GM18507 (cell line): ENCODE data around the gene PTMA.
"Not testable (repeated sequence)": the region's sequence is repeated elsewhere in the genome, so short reads cannot be mapped to it uniquely, and the experiment has no call there.

ENCODE experiments used
- DNase-seq: peaks from one replicate; pipeline ENCODE4 v3.0.0; 2011; ENCODE audit warnings: low read depth; ENCODE audit not compliant: insufficient read length; ENCODE audit errors: extremely low spot score
- FAIRE-seq: peaks from 2 replicates; lab custom pipeline; 2011; peaks lifted over from hg19 to GRCh38; lab: Jason Lieb, UNC

The PTMA gene, protein sequence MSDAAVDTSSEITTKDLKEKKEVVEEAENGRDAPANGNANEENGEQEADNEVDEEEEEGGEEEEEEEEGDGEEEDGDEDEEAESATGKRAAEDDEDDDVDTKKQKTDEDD

DNA sequence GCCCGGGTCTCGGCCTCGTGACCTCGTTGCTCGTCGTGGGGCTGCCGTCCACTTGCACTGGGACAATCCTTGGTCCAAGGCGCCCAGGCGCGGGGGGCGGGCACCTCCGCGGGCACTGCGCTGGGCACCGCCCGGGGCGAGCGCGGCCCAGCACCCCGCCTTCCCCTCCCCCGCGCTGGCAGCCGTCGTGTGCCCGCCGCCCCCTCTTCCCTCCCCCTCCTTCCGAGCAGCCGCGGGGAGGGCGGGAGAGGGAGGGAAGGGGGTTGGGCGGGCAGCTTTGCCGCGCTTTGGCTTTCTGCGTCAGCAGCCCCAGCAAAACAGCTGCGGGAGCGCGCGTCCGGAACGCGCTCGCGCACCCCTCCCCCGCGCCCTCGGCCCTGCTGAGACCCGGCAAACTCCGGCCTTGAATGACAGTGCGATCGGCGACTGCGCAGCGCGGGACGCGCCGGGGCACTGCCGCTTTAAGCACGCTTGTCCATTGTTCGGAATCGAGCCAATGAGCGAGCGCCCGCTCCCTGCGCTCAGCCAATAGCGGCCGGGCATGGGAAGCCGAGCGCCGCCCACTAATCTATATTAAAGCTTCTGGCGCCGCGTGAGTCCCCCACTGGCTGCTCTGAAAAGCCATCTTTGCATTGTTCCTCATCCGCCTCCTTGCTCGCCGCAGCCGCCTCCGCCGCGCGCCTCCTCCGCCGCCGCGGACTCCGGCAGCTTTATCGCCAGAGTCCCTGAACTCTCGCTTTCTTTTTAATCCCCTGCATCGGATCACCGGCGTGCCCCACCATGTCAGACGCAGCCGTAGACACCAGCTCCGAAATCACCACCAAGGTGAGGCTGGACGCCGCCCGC, at the start of gene PTMA:
PTMA (plus strand) TSS at position 599 of the 846 bp plus-strand sequence; CDS start at position 781, 182 bp downstream.
- DNase-seq: peak; percentile 78
- peak; percentile 94 for FAIRE-seq

DNA sequence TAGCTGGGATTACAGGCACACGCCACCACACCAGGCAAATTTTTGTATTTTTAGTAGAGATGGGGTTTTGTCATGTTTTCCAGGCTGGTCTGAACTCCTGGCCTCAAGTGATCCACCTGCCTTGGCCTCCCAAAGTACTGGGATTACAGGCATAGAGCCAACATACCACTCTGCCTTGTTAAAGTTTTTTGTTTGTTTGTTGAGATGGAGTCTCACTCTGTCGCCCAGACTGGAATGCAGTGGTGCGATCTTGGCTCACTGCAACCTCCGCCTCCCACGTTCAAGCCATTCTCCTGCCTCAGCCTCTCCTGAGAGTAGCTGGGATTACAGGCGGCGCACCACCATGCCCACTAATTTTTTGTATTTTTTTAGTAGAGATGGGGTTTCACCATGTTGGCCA, 48.3 kb upstream of the PTMA start:
- DNase-seq, FAIRE-seq: not testable (repeated sequence)

DNA sequence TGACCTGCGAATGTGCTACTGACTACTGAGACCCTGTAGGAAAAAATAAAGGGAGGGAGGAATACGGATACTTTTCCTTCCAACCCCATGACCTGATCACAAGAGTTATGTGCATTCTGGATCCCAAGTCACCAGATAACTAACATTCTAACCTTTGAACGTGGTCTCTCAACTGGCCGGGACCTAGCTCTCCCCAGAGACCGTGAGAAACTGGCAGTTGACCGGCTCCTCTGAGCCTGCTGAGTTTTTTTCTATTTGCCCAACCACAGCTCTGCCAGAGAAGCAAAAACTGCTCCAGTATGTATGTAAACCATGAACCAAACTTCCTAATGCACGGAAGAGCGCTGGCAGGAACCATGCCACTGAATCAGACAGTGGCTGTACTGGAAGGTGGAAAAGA, 47.5 kb upstream of the PTMA start:
- FAIRE-seq (no peak), DNase-seq (no peak)

DNA sequence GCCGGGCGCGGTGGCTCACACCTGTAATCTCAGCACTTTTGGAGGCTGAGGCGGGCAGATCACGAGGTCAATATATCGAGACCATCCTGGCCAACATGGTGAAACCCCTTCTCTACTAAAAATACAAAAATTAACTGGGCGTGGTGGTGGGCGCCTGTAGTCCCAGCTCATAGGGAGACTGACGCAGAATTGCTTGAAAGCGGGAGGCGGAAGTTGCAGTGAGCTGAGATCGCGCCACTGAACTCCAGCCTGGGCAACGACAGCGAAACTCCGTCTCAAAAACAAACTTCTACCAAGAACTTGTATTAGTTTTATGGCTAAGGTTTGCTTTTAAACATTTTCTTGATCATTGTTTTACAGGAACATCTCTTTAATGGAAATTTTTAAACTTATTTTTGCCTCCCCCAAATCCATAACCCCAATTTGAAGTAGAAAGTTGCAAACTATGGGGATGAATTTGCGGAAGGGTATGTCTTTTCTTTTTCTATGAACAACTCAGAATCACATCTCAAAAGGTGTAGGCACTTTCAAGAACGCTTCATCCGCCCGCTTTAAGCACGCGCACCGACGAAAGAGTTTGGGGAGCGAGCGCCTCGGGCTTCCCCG, 46.8 kb upstream of the PTMA start:
- DNase-seq (no peak), FAIRE-seq (no peak)

DNA sequence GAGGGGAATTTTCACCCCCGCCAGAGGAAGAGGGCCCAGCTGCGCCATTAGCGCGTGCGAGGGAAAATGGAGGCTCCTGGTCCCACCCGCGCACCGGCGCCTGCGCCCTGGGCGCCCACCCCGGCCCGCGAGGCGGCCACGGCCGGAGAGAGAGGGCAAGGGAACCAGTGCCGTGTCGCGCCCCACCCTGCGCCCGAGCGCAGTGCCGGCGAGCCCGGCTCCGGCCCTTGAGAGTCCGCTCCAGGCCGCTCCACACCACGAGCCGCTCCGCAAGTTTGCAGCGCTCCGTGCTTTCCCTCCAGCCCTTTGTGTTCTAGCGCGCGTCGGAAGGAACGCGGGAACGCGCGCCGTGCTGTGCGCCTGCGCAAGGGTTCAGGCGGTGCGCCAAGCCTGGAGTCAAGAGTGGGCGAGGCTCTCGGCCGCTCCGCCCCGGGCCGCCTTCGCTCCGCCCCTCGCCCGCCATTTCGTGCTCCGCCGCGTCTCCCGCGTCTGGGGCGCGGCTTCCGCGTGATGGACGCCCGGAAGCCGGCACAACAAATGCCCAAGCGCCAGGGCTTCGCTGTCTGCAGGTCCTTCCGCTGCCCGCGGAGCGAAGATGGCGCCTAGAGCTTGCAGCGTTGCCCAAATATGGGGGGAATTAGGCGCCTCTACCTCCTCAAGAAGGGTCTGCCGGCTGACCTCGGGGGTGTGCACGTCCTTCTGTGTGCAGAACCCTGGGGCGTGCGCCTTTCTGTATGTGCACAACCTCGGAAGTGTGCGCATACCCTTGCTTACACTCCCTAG, 46.1 kb upstream of the PTMA start:
- DNase-seq: peak; percentile 90
- FAIRE-seq: peak; percentile 90

DNA sequence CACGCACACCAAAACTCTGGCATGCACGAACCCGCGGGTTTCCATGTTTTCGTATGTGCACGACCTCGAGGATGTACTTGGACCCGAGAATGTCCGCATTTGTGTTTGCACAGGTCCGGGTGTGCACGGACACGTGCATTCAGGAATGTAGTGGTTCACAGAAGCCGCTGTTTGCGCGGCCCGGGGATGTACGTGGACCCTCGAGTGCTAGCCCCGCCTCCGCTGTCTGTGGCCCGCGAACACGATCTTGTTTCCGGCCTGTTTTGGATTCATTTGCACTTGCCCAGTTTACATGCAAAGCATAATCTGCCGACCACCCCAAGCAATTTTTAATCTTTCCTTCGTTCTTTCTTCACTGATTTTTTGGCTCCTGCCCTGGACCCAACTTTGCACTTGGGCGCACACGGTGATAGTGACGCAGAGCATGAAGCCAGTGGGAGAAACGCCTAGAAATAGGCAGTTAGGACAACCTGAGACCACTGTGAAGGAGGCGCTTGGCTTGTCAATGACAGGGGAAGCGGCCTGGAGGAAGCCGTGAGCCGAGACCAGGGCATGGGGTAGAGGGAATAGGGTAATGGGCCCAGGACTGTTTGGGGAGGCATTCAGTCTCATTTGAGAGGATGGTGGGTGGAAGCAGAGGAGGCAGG, 45.4 kb upstream of the PTMA start:
- peak; percentile 15 for FAIRE-seq

DNA sequence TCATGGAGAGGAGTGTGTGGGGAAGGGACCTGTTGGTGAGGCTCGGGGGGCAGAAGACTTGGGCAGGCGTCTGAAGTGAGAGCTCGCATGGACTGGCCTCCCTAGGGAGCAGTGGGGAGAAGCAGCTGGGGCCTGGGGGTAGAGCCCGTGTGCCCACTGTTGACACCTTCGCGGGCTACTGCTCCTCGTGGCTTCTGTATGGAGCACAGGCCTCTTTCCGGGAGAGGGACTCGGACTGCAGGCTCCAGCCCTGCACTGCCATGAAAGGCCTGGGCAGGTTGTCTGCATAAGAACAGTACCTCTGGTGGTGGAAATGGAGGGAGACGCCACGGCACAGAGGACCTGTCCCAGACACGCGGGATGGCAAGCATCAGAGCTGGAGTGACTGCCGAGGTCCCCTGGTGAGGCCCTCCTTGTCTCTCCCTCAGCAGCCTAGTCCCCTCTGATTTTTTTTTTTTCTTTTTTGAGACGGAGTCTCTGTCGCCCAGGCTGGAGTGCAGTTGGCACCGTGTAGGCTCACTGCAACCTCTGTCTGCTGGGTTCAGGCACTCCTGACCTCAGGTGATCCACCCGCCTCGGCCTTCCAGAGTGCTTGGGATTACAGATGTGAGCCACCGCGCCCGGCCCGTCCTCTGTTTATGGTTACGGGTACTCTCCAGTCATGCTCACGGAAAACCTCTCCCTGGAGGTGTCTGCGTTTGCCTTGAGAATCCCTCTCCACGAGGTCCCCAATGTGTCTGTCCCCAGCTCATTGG, 44.7 kb upstream of the PTMA start:
- FAIRE-seq (no peak), DNase-seq (no peak)

More for the DNA sequence above, 45.4 kb upstream of the PTMA start:
- no peak for DNase-seq

DNA sequence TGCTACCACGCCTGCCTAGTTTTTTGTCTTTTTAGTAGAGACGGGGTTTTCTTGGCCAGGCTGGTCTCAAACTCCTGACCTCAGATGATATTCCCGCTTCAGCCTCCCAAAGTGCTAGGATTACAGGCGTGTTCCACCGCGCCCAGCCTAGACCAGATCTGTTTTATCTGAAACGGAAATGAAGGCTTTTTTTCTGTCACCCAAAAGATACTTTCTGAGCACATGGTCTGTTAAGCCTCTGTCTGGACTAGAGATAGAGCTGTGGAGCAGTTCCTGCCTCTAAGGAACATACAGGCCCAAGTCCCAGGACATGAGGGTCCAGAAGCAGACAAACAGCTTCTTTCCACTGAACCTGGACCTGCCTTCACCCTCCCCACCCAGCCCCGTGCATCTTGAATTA, 43.6 kb upstream of the PTMA start:
- DNase-seq (no peak), FAIRE-seq (no peak)

DNA sequence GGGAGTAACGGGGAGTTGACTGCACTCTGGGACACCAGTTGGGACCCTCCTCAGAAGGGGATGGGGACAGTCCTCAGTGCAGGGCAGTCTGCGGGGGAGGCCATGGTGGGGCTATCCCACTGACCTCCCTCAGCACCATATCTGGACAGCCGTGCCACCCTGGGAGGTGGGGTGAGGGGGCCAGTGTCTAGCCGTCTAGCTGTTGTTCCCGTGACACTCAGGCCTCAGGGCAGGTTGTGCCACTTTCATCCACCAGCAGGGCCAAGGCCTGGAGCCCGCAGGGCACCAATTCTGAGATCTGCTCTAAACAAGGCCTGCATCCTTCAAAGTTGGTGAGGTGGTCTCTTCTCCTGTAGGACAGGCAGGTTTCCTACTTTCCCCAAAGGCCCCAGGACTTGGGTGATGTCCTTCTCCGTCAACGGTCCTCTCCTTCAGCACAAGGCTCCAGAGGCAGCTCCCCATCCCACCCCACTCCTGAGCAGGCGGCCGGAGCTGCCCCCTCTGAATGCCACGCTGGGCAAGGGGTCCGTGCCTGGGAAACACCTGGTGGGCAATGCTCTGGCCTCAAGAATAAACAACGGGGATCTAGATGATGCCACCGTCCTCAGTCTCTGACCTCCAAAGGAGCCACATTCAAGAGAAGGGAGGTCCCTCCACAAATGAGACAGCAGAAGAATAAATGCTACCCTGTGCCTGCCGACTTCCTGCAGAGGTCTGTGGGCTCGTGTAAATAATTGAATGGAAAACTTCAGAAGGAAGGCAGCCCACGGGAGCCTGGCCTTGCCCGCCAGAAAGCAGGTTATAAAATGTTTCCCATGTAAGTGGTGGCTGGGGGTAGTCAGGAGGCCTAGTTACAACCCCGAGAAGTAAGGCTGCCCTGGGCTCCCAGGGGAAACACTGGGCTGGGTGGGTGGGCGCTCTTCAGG, 42.8 kb upstream of the PTMA start:
- no peak for DNase-seq
- no peak for FAIRE-seq

DNA sequence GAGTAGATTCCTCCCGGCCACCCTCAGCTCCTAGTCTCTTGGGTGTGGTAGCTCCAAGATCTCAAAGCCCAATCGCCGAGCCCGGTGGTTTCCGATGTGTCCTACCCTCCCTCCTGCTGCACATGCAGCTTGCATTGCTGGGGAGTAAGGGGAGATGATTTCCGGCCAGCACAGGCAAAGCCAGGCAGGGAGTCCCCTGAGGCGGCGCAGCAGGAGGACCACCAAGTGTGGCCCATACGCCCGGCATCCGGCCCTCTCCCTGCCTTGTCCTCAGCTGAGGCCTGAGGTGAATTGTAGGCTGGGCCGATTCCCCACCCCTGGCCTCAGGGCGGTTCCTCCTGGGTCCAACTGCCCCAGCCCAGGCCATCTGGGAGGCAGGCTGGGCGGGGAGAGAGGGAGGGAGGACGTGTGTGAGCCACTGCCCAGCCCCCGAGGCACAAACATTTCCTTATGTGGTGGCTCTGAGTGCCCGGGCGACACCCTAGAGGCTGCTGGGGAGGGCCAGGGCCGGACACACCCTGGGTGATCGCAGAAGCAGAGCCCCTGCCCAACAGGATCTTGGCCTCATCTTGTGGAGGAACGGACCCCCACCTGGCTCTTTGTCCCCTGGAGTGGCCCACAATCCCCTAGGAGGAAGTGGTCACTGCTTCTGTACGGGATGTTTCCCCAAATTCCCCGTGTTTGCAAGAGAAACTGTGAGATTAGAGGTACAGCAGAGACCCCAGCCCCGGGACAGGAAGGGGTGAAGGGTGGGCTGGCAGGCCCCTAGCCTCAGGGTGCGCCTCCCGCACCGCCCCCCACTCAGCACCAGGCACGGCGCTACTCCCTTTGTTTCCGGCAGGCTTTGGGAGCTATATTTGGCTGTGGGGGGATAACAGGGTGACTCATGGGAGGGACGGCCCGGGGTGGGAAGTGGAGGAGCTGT, 41.9 kb upstream of the PTMA start:
- FAIRE-seq (peak; percentile 91), DNase-seq (no peak)

DNA sequence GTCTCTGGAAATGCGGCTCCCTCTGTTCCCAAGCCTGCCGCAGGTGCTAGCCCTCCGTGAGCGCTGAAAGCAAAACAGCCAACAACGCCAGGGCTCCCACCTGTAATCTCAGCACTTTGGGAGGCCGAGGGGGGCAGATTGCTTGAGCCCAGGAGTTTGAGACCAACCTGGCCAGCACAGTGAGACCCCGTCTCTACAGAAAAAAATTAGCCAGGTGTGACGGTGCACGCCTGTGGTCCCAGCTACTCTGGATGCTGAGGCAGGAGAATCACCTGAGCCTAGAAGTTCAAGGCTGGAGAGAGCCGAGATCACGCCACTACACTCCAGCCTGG, 41.3 kb upstream of the PTMA start:
- FAIRE-seq: no peak
- no peak for DNase-seq

DNA sequence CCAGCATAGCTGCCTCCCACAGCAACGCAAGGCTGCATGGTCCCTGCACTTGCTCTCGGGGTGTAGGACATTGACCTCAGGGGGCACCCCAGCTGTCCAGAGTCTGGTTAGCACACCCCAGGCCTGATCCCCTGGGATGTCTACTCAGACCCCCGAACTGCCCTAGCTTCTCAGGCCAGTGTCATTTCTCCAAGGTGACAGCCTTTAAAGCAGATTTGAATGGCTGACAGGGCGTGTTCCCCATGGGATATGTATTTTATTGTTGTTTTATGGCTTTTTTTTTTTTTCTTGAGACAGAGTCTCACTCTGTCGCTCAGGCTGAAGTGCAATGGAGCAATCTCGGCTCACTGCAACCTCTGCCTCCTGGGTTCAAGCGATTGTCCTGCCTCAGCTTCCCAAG, 40.8 kb upstream of the PTMA start:
- FAIRE-seq (no peak), DNase-seq (no peak)

DNA sequence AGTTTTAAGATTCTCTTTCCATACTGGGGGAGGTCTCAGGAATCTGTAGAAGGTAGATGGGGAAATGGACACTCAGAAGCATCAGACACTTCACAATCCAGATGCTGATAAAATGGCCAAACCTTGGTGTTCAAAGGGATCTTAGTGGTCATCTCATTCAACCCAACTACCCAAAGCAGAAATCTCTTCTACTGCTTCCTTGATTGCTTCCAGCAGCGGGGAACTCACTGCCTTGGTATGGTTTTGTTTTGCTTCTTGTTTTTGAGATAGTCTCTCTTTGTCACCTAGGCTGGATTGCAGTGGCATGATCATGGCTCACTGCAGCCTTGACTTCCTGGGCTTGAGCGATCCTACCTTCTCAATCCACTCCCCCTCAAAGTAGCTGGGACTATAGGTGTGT, 39.3 kb upstream of the PTMA start:
- no peak for FAIRE-seq
- no peak for DNase-seq

DNA sequence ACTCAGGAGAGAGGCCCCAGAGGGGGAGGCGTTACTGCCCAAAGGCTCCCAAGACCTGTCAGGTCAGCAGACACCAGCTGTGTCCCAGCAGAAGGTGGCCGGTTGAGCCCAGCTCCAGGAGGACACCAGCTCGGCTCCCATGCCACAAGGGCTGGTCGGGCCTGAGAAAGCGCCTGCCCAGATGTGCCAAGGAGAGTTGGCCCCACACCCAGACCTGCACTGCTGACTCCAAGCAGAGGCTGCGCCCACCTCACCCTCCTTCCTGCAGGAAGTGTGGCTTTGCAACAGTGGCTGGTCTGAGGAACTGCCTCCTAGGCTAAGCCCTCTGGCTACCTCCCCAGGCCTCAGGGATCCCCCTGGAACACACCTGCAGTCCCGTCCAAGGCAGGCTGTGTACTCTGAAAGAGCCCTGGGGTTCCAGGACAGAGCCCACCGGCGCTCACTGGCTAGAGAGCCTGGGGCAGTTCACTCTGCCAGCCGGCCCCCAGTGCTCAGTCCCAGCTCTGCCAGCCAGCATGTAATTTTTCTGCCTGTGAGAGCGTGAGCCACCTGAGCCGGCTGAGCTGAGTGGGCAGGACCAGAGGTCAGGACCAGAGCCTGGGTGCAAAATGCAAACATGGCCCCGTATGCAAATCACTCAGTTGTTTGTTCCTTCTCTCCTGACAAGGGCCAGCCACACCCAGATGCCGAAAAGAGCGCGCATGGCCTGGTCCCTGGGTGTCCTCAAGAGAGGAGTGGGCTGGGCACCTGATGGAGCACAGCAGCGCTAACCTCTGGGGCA, 36.9 kb upstream of the PTMA start:
- DNase-seq (no peak), FAIRE-seq (peak; percentile 94)

DNA sequence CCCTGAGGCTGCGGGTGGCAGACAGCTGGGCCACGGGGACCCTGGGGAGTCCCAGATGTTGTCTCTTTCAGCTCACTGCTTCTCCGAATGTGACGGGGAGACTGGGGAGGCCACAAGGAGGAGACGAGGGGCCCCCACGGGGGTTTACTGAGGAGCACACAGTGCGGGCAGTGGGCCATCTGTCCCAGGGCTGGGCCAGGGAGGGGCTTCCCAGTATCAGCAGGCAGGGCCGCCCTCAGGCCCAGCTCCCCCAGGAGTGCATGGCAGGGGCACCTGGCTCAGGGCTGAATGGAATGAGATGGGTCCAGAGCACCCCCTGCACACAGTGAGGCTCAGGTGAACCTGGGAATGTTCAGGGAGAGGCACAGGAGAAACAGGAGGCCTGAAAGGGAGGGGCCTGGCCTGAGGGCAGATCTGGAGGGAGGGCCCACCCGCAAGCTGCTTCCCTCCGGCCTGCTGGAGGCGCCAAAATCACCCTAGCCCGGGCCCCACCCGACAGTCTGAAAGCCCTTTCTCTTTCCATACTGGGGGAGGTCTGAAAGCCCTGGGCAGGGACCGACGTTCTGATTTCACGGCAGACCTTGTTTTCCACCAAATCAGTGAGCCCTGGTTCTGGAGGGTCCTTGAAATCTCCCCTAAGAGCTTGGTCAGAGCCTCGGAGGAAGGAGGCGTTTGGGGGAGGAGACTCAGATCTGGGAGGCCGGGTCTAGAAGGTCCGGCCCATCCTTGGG, 35.5 kb upstream of the PTMA start:
- no peak for DNase-seq
- peak; percentile 89 for FAIRE-seq

DNA sequence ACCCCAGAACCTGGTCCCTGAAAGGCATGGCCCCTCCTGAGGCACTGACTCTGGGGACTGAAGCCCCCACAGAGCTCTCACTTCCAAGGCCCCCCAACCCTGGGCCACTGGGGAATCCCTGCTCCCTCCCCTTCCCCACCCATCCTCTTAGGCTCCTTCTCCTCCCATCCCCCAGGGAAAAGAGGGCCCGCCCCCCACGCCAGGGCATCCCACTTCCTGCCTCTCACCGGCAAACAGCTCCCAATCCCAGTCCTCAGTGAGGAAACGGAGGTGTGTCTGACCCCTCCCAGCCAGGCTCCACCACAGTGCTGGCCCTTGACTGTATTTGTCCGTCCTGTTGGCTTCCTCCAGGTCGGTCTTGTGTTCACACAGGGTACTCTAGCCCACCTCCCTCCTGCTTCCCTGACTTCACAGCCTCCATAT, 35.0 kb upstream of the PTMA start:
- FAIRE-seq (no peak), DNase-seq (no peak)
